HepG2 (cell line): ENCODE data around the gene MICAL3. TPM values are rescaled to one million over a fixed set of nuclear protein-coding genes. Genes with fewer than 3 reads are reported as not detected.

Experiments used
- ATAC-seq: fragments of 200-7000 bp; cut with Tn5 transposase; 3 replicates; pipeline ENCODE4 v1.9.1; 2020; ENCODE audit warnings: mild to moderate bottlenecking, moderate library complexity
- BruUV-seq: library from RNA; stranded (reverse); fragments of 400-500 nt; replicated peaks from 2 replicates; lab custom pipeline; 2021; lab: Mats Ljungman, UMichigan
- CTCF ChIA-PET: fragments of 300-600 bp; formaldehyde crosslinking; extraction: SDS; loops from one replicate; lab custom pipeline; 2021; ENCODE audit warnings: low total read pairs, inconsistent platforms, low intra/inter-chr PET ratio; lab: Yijun Ruan, JAX
- POLR2A ChIA-PET: fragments of 350-600 bp; sonication (Branson Sonifier 250); formaldehyde crosslinking; loops from one replicate; lab custom pipeline; 2020; ENCODE audit warnings: antibody characterized with exemption, inconsistent platforms; lab: Yijun Ruan, JAX
- DNase-seq: peaks from one replicate; pipeline ENCODE4 v3.0.0-alpha.2; 2015; ENCODE audit warnings: low spot score
- FAIRE-seq: peaks from 3 replicates; lab custom pipeline; 2011; peaks lifted over from hg19 to GRCh38; lab: Jason Lieb, UNC
- H2AFZ ChIP-seq: one replicate; pipeline ENCODE4 v1.6.1; 2011; ENCODE audit warnings: low read length, inconsistent platforms
- H3K27ac ChIP-seq: fragments of 300-600 bp; 3 replicates; pipeline ENCODE4 v1.8.0; 2011; ENCODE audit warnings: mixed run types, mild to moderate bottlenecking, mixed read lengths, low read length, inconsistent platforms; ENCODE audit not compliant: insufficient read depth; ENCODE audit errors: extremely low read length
- H3K27me3 ChIP-seq, 2 experiments: fragments of 200-600 bp in 1 of 2; 2 replicates in 1 of 2; 3 replicates in 1 of 2; pipeline versions ENCODE4 v1.6.0 to v1.8.0; 2011; ENCODE audit warnings: low read length in 2 of 2, mild to moderate bottlenecking in 2 of 2, moderate library complexity in 2 of 2, inconsistent platforms in 1 of 2; ENCODE audit not compliant: insufficient read depth in 2 of 2, control insufficient read depth in 1 of 2
- H3K36me3 ChIP-seq, 2 experiments: fragments of 200-600 bp in 1 of 2; replicated peaks in 1 of 2; 2 replicates in 1 of 2; 3 replicates in 1 of 2; pipeline versions ENCODE4 v1.5.1 to v1.8.0; 2011; ENCODE audit warnings: low read length in 2 of 2, inconsistent platforms in 1 of 2; ENCODE audit not compliant: insufficient read depth in 2 of 2, control insufficient read depth in 1 of 2
- H3K4me1 ChIP-seq: 2 replicates; pipeline ENCODE4 v1.5.1; 2012; ENCODE audit warnings: low read length, inconsistent platforms; ENCODE audit not compliant: insufficient read depth
- H3K4me2 ChIP-seq: 2 replicates; pipeline ENCODE4 v1.6.0; 2011; ENCODE audit warnings: low read depth, low read length, inconsistent platforms
- H3K4me3 ChIP-seq, 3 experiments: fragments of 200-600 bp in 1 of 3; sonication (generic), shearing (Covaris generic) in 1 of 3; replicated peaks in 1 of 3; 2 replicates each; pipeline ENCODE4 v1.5.1; 2011 to 2016; ENCODE audit warnings: low read length in 3 of 3, inconsistent platforms in 2 of 3, low read depth in 2 of 3, mild to moderate bottlenecking in 2 of 3, control low read depth in 1 of 3, mixed read lengths in 1 of 3; ENCODE audit not compliant: insufficient read depth in 1 of 3
- H3K79me2 ChIP-seq: one replicate; pipeline ENCODE4 v1.6.1; 2011; ENCODE audit warnings: low read length, inconsistent platforms; ENCODE audit not compliant: insufficient read depth
- H3K9ac ChIP-seq: 2 replicates; pipeline ENCODE4 v1.6.0; 2011; ENCODE audit warnings: mild to moderate bottlenecking, low read depth, low read length, inconsistent platforms; ENCODE audit not compliant: insufficient read depth
- H3K9me3 ChIP-seq: 2 replicates; pipeline ENCODE4 v1.5.1; 2012; ENCODE audit warnings: mild to moderate bottlenecking, low read length
- H4K20me1 ChIP-seq: 2 replicates; pipeline ENCODE4 v1.6.0; 2011; ENCODE audit warnings: inconsistent platforms, mild to moderate bottlenecking, low read length, moderate library complexity; ENCODE audit not compliant: insufficient read depth
- CCDC6 ChIP-seq: sonication (generic); formaldehyde crosslinking; IDR thresholded peaks from 2 replicates; pipeline ENCODE4 v1.8.1; 2022; ENCODE audit warnings: mild to moderate bottlenecking, missing genetic modification reagents, moderate library complexity
- CENPX ChIP-seq: sonication (generic); formaldehyde crosslinking; IDR thresholded peaks from 2 replicates; pipeline ENCODE4 v1.9.0; 2021; ENCODE audit warnings: mild to moderate bottlenecking, missing genetic modification reagents, moderate library complexity
- HDAC2 ChIP-seq: sonication (generic); formaldehyde crosslinking; IDR thresholded peaks from 2 replicates; pipeline ENCODE4 v1.4.0; 2020; ENCODE audit warnings: missing genetic modification reagents
- MAFF ChIP-seq: IDR thresholded peaks from 2 replicates; pipeline ENCODE4 v1.6.1; 2011; ENCODE audit warnings: low read depth, low read length, improper control_type of control experiment
- MAFK ChIP-seq, 2 experiments: IDR thresholded peaks in 1 of 2; conservative IDR thresholded peaks in 1 of 2; 2 replicates each; pipeline ENCODE4 v1.6.1; 2011; ENCODE audit warnings: improper control_type of control experiment in 2 of 2, low read length in 2 of 2
- NAIF1 ChIP-seq: sonication (generic); formaldehyde crosslinking; IDR thresholded peaks from 2 replicates; pipeline ENCODE4 v1.5.0; 2020; ENCODE audit warnings: mild to moderate bottlenecking, missing genetic modification reagents, borderline replicate concordance
- NFE2 ChIP-seq: sonication (generic); formaldehyde crosslinking; IDR thresholded peaks from 2 replicates; pipeline ENCODE4 v1.4.0; 2020; ENCODE audit warnings: missing genetic modification reagents
- RCOR2 ChIP-seq: IDR thresholded peaks from 2 replicates; pipeline ENCODE4 v1.6.1; 2016; ENCODE audit warnings: missing biosample characterization, missing genetic modification reagents
- ZNF574 ChIP-seq: sonication (generic); formaldehyde crosslinking; IDR thresholded peaks from 2 replicates; pipeline ENCODE4 v1.4.0; 2020; ENCODE audit warnings: missing genetic modification reagents
- ZNF674 ChIP-seq: sonication (generic); formaldehyde crosslinking; IDR thresholded peaks from 2 replicates; pipeline ENCODE4 v1.5.0; 2020; ENCODE audit warnings: low read depth, mild to moderate bottlenecking, missing genetic modification reagents
- WGBS: methylation state at CpG from one replicate; pipeline ENCODE4 v1.1.6; 2017; ENCODE audit warnings: low lambda C conversion rate; 5-methylcytosine and 5-hydroxymethylcytosine counted together
- in situ Hi-C: cut with HindIII; loops from 2 replicates; pipeline ENCODE4 v1.10.0; 2017; ENCODE audit warnings: low pct_unique_long_range_greater_than_20kb; ENCODE audit not compliant: extremely low pct_ligation_motif_present
- intact Hi-C: fragments of 100-400 bp; cut with micrococcal nuclease; formaldehyde crosslinking; loops from one replicate; pipeline ENCODE4 v1.10.0; 2022; ENCODE audit not compliant: unreplicated experiment
- polyA plus RNA-seq, 8 experiments: library from polyadenylated mRNA; depleted of rRNA in 3 of 8; stranded (reverse) in 7 of 8; unstranded in 1 of 8; fragments of >200 nt; fragmentation: Illumina TruSeq in 4 of 8; extraction: Trizol in 4 of 8; gene quantifications; 2 replicates each; pipeline versions ENCODE4 v1.2.1 to v1.2.3, GENCODE V29; 2011 to 2016; ENCODE audit warnings: low read depth in 4 of 8, missing spikeins in 1 of 8, mixed read lengths in 1 of 8; ENCODE audit not compliant: insufficient read depth in 1 of 8
- total RNA-seq, 5 experiments: library from RNA; depleted of rRNA; stranded (reverse); fragments of >200 nt; fragmentation: Illumina TruSeq; extraction: Trizol; gene quantifications; 2 replicates each; pipeline ENCODE4 v1.2.3, GENCODE V29; 2016; ENCODE audit warnings: low read depth in 1 of 5
- TF ChIP-seq, protein P1 (sequence below): sonication (generic); formaldehyde crosslinking; IDR thresholded peaks from 2 replicates; pipeline ENCODE4 v1.4.0; 2020; ENCODE audit warnings: missing genetic modification reagents, borderline replicate concordance

MICAL3 gene
- total and polyA plus RNA-seq, 2 of the 13 experiments (the other 11 are each of a cell fraction or from before 2014, with no cell fraction given) = 5.3 to 12.5 TPM

DNA sequence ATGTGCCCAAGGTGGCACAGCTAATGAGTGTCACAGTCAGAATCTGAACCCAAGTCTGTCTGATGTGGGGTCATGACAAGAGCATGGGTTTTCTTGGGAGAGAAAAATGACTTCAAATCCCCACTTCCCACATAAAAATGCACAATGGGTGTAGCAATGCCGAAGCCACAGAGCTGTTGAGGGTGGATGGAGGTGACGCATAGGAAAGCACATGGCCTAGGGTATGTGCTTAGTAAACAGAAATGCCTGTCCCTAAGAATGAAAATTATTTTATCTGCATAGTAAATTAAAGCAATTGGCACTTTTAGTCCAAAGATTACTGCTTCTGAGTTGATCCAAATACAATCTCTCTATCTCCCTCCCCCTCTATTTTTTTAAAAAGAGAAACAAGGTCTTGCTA, 10.9 kb downstream of the MICAL3 start (continued):
- TF ChIP-seq, protein P1, sequence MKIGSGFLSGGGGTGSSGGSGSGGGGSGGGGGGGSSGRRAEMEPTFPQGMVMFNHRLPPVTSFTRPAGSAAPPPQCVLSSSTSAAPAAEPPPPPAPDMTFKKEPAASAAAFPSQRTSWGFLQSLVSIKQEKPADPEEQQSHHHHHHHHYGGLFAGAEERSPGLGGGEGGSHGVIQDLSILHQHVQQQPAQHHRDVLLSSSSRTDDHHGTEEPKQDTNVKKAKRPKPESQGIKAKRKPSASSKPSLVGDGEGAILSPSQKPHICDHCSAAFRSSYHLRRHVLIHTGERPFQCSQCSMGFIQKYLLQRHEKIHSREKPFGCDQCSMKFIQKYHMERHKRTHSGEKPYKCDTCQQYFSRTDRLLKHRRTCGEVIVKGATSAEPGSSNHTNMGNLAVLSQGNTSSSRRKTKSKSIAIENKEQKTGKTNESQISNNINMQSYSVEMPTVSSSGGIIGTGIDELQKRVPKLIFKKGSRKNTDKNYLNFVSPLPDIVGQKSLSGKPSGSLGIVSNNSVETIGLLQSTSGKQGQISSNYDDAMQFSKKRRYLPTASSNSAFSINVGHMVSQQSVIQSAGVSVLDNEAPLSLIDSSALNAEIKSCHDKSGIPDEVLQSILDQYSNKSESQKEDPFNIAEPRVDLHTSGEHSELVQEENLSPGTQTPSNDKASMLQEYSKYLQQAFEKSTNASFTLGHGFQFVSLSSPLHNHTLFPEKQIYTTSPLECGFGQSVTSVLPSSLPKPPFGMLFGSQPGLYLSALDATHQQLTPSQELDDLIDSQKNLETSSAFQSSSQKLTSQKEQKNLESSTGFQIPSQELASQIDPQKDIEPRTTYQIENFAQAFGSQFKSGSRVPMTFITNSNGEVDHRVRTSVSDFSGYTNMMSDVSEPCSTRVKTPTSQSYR (CRISPR knock-in tag) = no peak
- TF ChIP-seq CENPX (no peak), RCOR2 (no peak), HDAC2 (CRISPR knock-in tag) (no peak), ZNF574 (no peak), CCDC6 (CRISPR knock-in tag) (no peak), NFE2 (CRISPR knock-in tag) (no peak), NAIF1 (CRISPR knock-in tag) (no peak)

DNA sequence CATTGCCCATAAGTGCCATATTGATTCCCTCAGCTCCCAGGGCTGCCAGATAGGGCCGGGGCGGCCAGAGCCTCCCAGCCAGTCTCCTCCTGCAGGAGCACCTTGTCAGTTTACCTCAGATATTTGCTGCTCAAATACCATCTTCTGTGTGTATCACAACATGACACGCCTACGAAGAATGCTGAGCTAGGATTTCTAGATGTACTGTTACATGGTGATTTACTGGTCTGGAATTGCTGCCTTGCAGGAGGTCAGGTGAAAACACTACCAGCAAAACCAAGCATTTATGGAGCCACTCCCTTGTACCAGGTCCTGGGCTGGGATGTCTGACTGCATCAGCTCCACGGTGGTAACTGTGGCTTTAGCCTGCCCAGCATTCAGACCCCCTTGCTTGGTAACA, 11.8 kb downstream of the MICAL3 start:
- Histone ChIP-seq H3K9me3 (no peaks in the 10 kb centered on the region), H2AFZ (no peak overlapping the region), H3K27ac (no peak overlapping the region), H3K4me3 (no peak overlapping the region), H3K79me2 (no peaks in the 10 kb centered on the region), H3K36me3 (no peaks in the 10 kb centered on the region), H4K20me1 (no peaks in the 10 kb centered on the region), H3K27me3 (no peaks in the 10 kb centered on the region), H3K4me2 (no peak overlapping the region), H3K9ac (no peak overlapping the region), H3K4me1 (no peaks in the 10 kb centered on the region)
- FAIRE-seq (no peak), DNase-seq (no peak), ATAC-seq (no peak)
- WGBS = 50% methylated on average over 3 of the region's 5 CpGs
- BruUV-seq = no TSS peak
- in situ Hi-C loops (no loop called here), intact Hi-C loops (no loop called here)
- ChIA-PET POLR2A (no interaction called here), CTCF (no interaction called here)
- TF ChIP-seq MAFF (peak; percentile 85), ZNF674 (CRISPR knock-in tag) (no peak), MAFK (conservative IDR thresholded peaks at IDR 0.05 in 1 of 2, IDR thresholded peaks at IDR 0.05 in 1 of 2; ENCODE audit: low read length in 2 of 2) (peak; percentile 85 to 86)
